Measurements from ENCODE around the gene ELOVL6. TPM values are rescaled to one million over a fixed set of nuclear protein-coding genes. Genes with fewer than 3 reads are reported as not detected.

Gene ELOVL6
- total and polyA plus RNA-seq, 2 of the 4 experiments (the other 2 are of a cell fraction): 17.9 to 19.0 TPM

DNA sequence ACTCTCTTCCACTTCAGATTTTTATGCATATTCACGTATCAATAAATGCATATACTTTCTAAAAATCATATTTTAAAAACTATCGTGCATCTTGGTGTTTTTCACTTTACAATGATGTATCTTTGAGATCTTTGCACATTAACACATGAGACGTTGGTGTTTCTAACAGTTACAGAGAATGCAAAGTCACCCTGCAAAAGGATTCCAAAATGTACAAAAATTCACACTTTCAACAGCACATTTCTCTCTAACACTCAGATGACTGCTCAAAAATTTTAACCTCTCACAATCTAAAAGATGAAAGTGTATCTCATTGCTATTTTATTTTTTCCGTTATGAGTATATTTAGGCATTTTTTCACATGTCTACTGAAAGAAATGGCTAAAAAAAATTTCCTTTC, 38.9 kb downstream of the ELOVL6 start:
- 0 out of 2 replicates have a peak overlapping the region, but pooled peaks have one; percentile 7 for H3K14ac ChIP-seq (replicated peaks; ENCODE audit: low read depth, low read length)
- TF ChIP-seq RFX5 (IDR thresholded peaks at IDR 0.05; ENCODE audit: low read depth, low read length): no peak
- TF ChIP-seq, protein P1, sequence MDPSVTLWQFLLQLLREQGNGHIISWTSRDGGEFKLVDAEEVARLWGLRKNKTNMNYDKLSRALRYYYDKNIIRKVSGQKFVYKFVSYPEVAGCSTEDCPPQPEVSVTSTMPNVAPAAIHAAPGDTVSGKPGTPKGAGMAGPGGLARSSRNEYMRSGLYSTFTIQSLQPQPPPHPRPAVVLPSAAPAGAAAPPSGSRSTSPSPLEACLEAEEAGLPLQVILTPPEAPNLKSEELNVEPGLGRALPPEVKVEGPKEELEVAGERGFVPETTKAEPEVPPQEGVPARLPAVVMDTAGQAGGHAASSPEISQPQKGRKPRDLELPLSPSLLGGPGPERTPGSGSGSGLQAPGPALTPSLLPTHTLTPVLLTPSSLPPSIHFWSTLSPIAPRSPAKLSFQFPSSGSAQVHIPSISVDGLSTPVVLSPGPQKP (IDR thresholded peaks at IDR 0.05; ENCODE audit: borderline replicate concordance, low read depth, low read length): no peak
- TF ChIP-seq RCOR1 (IDR thresholded peaks at IDR 0.05; ENCODE audit: insufficient replicate concordance, low read length): no peak
- TF ChIP-seq MAZ (IDR thresholded peaks at IDR 0.05; ENCODE audit: borderline replicate concordance, low read depth, low read length): no peak
- no peak for TF ChIP-seq RAD21 (IDR thresholded peaks at IDR 0.05; ENCODE audit: low read length)
- TF ChIP-seq CEBPB (IDR thresholded peaks at IDR 0.05; ENCODE audit: low read depth, low read length): no peak
- TF ChIP-seq FOS (IDR thresholded peaks at IDR 0.05; ENCODE audit: low read depth, low read length): no peak
- no peak for TF ChIP-seq POLR2A (IDR thresholded peaks at IDR 0.05; ENCODE audit: low read depth, low read length)
- TF ChIP-seq, protein P2, sequence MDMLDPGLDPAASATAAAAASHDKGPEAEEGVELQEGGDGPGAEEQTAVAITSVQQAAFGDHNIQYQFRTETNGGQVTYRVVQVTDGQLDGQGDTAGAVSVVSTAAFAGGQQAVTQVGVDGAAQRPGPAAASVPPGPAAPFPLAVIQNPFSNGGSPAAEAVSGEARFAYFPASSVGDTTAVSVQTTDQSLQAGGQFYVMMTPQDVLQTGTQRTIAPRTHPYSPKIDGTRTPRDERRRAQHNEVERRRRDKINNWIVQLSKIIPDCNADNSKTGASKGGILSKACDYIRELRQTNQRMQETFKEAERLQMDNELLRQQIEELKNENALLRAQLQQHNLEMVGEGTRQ (IDR thresholded peaks at IDR 0.05; ENCODE audit: low read depth, low read length): no peak
- H2AK9ac ChIP-seq (replicated peaks; ENCODE audit: low read depth, low read length, poor library complexity): no peak overlapping the region
- no peak overlapping the region for H3K4me2 ChIP-seq (ENCODE audit: low read depth, low read length)
- no peaks in the 10 kb centered on the region for H4K20me1 ChIP-seq (ENCODE audit: insufficient read depth, low read length)
- H4K91ac ChIP-seq (ENCODE audit: insufficient read depth, low read depth, low read length): no peak overlapping the region
- no peaks in the 10 kb centered on the region for H3K9me3 ChIP-seq (ENCODE audit: control insufficient read depth, insufficient read depth, low read length)
- no peak overlapping the region for H3K56ac ChIP-seq (ENCODE audit: extremely low read depth, insufficient read depth, low read length)
- ChIA-PET POLR2A (ENCODE audit: unreplicated experiment) (no interaction called here), CTCF (interaction anchor here (0.6 kb wide), 2 partner anchors 20 to 131 kb away, joined by 3 to 4 read pairs; no protein-coding TSS in a partner anchor)
- no peak overlapping the region for H2AFZ ChIP-seq (replicated peaks; ENCODE audit: low read length, poor library complexity)
- no peaks in the 10 kb centered on the region for H3K36me3 ChIP-seq (ENCODE audit: control insufficient read depth, insufficient read depth, low read length)
- H3K27ac ChIP-seq (ENCODE audit: insufficient read depth, low read length): no peak overlapping the region
- no peak overlapping the region; a peak in 1 of 4 replicates for H4K8ac ChIP-seq (ENCODE audit: low read depth in 2 of 2, low read length in 2 of 2)
- no CpG with 5 or more reads among the region's 4 CpGs for WGBS, 2 experiments (ENCODE audit: extremely low coverage in 2 of 2, insufficient read length in 1 of 2)
- no TSS peak for BruUV-seq (replicated peaks)
- peak overlapping the region; percentile 29 for H2BK5ac ChIP-seq (ENCODE audit: low read depth, low read length, poor library complexity, severe bottlenecking)
- intact Hi-C loops (cut with micrococcal nuclease) (no loop called here), dilution Hi-C loops (cut with HindIII; ENCODE audit: low sequenced_read_pairs, unreplicated experiment) (no loop called here), in situ Hi-C loops (cut with MboI; ENCODE audit: low sequenced_read_pairs) (no loop called here)
- ATAC-seq (ENCODE audit: low read depth) (no peak), DNase-seq (no peak)
- 0 out of 2 replicates have a peak, but pooled peaks cover 6% of the 10 kb centered on the region for H3K9me1 ChIP-seq (ENCODE audit: insufficient read depth, low read length)
- peaks cover 13% of the 10 kb centered on the region in 2 experiments for H3K79me1 ChIP-seq (ENCODE audit: low read depth in 1 of 2, low read length in 2 of 2)
- no peak overlapping the region for H3K4ac ChIP-seq (ENCODE audit: low read depth, low read length)
- H2AK5ac ChIP-seq (ENCODE audit: low read depth, low read length): no peak overlapping the region
- no peak overlapping the region for H2BK15ac ChIP-seq (ENCODE audit: low read depth, low read length)
- no peak overlapping the region for H3K4me3 ChIP-seq (ENCODE audit: insufficient read depth, low read depth, low read length)
- peak overlapping the region; percentile 48; the same call in 1 of the 2 replicates for H3K18ac ChIP-seq (ENCODE audit: low read depth, low read length)
- H2BK20ac ChIP-seq (ENCODE audit: low read depth, low read length): no peak overlapping the region
- no peak overlapping the region for H3K9ac ChIP-seq (ENCODE audit: low read depth, low read length)
- H4K5ac ChIP-seq (ENCODE audit: low read depth, low read length): no peak overlapping the region
- H3K27me3 ChIP-seq (ENCODE audit: control insufficient read depth, insufficient read depth, low read length): no peaks in the 10 kb centered on the region
- H3K4me1 ChIP-seq (ENCODE audit: control insufficient read depth, insufficient read depth, low read length): peaks cover 16% of the 10 kb centered on the region
- no peak overlapping the region for H3K23ac ChIP-seq (ENCODE audit: low read depth, low read length)
- no peak overlapping the region for H2BK120ac ChIP-seq (ENCODE audit: low read depth, low read length)
